ENCODE measurements around the gene SMS.
A peak's percentile ranks its signal among the peaks of the same experiment; 100 is the strongest.

The SMS gene

DNA sequence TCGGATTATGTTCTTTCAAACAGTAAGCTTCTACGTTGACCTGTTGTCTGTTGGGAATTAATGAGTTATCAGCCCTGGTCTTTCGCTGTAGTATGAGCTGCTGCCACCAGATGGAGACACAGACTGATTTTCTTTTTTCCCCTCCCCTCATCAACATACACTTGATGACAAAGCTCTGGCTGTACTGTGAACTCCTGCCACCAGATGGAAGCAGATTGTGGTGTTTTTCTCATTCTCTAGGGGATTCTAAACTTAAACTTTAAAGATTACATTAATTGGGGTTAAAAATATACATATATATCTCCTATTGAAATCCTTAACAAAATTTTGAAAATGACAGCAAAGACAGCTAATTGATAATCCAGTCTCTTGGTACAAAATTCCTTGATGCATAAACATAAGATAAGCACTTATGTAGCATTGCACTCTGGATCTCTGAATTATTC is 44.8 kb downstream of the SMS start:
- DNase-seq, result peak; percentile 16 to 81

- no peak for DNase-seq
These were observed 46.1 kb downstream of the SMS start for GRCh38 chrX:21986596-21986995.

- DNase-seq, result no peak
These were observed 48.9 kb downstream of the SMS start for GRCh38 chrX:21989384-21989783.

DNA sequence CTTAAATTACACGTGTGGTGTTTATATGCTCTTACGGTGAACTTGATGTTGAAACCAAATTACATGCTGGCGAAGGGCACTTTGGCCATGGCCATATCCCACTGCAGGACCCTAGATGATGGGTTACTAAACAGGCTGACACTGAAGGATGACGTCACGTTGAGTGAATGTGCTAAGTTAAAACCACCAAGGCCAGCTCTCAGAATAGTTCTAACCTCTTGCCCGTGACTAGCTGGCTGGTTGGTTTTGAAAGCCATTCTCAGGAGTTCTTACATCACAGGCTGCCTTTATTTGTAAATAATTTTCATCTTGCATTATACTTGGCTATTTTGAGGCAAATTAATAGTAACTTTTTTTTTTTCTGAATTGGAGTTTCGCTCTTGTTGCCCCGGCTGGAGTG is 50.3 kb downstream of the SMS start:
- DNase-seq, result no peak

DNA sequence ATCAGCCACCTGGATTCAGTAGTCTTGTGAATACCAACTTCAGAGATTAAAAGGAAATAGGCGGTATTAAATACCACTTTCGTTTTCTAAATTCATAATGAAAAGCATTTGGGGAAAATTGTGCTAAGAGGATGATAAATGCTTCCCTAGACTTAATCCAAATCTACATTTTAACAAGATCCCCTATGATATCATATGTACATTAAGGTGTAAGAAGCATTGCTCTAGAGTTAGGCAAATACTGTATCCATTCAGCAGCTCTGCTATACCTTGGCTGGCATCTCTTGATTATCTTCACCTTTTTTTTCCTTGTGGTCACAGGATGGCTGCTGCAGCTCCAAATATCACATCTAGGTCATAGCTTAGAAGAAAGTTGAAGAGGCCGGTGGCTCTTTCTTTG is 51.0 kb downstream of the SMS start:
- DNase-seq, result no peak

DNA sequence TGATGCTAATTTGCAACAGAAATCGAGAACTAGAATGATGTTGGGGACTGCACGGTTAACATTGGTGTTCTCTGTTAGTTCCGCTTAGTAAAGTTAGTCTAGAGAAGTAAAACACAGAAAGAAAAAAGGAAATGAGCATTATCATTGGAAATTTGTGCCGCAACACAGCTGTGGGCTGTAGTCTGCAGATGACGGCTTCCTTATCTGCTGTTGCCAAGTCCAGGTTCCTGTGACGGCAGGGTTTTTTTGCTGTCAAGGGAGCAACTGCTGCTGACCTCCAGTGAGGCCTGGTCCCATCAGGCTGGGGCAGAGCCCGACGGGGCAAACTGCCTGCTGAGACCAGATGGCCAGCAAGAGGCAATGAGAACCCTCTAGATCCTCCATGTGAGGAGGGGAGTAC is 52.8 kb downstream of the SMS start:
- DNase-seq, result peak in 1 of 2 experiments; percentile 6

DNA sequence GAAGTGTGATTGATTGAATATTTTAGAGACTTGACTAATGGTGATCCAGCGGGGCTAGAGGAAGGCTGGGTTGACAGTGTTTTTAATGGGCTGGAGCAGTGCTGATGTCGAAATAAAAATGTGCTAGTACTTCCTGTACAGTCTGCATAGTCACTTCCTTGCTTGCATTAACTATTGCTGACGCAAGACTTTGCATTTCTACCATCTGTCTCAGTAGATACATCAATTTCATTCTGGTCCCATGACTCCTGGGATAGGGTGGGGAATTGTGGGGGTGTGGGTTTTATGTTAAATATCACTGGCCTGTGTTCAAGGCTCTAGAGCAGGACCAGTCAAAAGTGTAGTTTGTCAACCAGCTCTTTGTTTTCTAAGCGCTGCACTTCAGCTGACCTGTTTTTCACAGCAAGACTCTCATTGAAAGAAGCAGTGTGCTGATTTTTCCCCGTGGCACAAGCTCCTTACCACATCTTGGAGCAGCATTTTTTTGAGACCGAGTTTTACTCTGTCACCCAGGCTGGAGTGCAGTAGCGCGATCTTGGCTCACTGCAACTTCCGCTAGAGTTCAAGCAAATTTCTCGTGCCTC is 56.5 kb downstream of the SMS start:
- DNase-seq, result no peak

- no peak for DNase-seq
These were observed 57.5 kb downstream of the SMS start for GRCh38 chrX:21998037-21998436.

DNA sequence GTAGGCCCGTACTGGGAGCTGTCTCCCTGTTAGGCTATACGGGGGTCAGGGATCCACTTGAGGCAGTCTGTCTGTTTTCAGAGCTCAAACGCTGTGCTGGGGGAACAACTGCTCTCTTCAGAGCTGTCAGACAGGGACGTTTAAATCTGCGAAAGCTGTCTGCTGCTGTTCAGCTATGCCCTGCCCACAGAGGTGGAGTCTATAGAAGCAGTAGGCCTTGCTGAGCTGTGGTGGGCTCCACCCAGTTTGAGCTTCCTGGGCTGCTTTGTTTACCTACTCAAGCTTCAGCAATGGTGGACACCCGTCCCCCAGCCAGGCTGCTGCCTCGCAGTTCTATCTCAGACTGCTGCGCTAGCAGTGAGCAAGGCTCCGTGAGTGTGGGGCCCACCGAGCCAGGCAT is 64.4 kb downstream of the SMS start:
- DNase-seq, result no peak

DNA sequence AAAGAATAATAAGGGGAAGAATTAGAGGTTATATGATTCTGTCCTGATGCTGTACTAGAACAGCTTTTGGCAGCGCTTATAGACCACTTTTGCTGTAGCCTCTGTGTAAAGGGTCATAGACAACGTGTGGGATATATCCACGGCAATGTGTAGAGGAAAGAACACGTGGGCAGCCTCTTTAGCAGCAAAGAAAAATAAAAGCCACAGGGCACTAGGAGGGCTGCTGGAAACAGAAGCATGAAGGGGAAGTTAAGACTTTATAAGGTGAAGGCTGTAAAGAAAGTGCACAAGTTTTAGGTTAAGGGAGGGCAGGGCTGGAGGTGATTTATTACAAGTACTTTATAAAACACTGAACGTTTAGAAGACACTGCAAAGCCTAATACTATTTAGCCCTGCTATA is 71.5 kb downstream of the SMS start:
- DNase-seq, result no peak

GRCh38 chrX:22012931-22013330 is 72.4 kb downstream of the SMS start:
- DNase-seq, result no peak

DNA sequence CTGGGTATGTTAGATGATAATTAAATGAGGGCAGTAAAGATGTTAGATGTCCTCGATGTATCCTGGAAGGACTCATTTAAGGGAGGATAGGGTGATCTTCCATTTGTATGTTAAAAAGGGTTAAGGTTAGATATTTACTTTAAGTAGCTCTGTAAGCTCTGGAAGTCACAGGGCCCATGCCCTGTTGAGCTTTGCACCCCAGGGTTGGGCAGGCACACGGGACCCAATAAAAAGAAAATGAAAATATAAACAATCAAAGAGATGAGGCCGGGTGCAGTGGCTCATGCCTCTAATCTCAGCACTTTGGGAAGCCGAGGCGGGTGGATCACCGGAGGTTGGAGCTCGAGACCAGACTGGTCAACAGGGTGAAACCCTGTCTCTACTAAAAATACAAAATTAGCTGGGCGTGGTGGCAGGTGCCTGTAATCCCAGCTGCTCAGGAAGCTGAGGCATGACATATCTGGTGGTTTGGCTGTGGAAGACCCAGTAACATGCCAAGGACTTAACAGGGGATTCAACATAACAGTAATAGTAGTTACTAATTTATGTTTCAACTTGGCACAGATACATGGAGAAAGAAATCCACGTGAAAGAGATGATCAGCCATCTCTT is 74.7 kb downstream of the SMS start:
- DNase-seq, result no peak

GRCh38 chrX:22021751-22022324 is 81.3 kb downstream of the SMS start:
- DNase-seq, result peak in 1 of 2 experiments; percentile 35

- DNase-seq, result no peak
These were observed 84.1 kb downstream of the SMS start for GRCh38 chrX:22024577-22024976.

- DNase-seq, result no peak
These were observed 85.2 kb downstream of the SMS start for GRCh38 chrX:22025751-22026150.

GRCh38 chrX:22026731-22027130 is 86.2 kb downstream of the SMS start:
- DNase-seq, result no peak

DNA sequence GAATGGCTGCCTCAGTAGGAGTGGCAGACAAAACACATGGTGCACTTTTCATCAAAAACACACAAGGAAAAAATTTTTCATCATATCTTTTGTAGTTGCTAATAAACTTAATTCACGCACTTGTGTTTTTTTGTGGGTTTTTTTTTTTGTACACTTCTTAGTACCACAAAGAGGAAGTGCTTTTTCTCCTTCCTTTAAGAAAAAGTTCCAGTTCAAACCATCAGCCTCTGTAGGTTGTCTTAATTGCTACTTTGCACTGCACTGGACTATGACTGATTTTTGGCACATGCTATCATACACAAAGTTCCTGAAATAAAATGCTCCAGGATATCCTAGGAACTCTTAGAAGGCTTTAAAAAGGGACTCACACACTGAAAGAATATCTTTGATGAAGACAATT is 91.6 kb downstream of the SMS start, which contains the start of gene PHEX:
Gene PHEX (plus strand): TSS at position 242 of the 400 bp plus-strand sequence. CDS start 681 bp downstream, outside the sequence.
- no peak for DNase-seq

- DNase-seq, result no peak
These were observed 92.0 kb downstream of the SMS start for GRCh38 chrX:22032506-22032905.

- no peak for DNase-seq
These were observed 93.3 kb downstream of the SMS start for GRCh38 chrX:22033818-22034217.

- DNase-seq, result no peak
These were observed 94.7 kb downstream of the SMS start for GRCh38 chrX:22035236-22035635.

GRCh38 chrX:22037225-22037624 is 96.7 kb downstream of the SMS start:
- no peak for DNase-seq

DNA sequence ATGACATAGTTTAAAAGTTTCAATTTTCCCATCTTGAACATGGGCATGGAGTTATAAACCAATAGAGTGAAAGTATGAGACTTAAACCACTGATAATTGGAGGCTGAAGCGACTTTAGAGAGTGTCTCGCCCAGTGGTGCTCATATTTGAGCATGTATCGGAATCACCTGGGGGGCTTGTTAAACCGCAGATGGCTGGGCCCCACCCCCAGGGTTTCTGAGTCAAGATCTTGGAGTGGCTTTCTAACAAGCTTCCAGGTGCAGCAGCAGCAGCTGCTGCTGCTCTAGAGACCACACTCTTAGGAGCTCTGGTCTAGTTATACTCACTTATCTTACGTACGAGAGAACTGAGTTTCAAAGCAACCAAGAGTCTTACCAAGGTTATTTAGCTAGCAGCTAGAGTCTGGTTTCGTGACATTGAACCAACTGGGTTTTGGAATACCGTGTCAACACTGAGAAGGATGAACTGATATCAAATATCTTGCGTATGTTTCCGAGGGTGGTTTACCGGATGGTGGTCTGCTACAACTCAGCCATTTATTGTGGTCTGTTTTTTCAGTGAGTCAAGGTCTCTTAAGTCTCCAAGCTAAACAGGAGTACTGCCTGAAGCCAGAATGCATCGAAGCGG is 97.5 kb downstream of the SMS start:
- peak; percentile 49 to 89 for DNase-seq

DNA sequence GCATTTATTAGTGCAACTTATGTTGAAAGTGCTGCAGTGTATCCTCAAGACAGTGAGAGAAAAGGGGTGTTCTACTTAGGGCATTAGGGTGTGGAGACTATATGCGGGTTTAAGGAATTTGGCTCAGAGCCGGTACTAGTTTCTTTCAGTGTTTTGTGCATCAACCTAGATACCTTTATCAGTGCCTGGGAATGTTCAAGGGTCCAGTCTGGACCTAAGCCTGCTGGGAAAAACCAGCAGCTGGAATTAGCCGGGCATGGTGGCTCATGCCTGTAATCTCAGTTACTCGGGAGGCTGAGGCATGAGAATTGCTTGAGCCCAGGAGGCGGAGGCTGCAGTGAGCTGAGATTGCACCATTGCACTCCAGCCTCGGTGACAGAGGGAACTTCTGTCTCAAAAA is 99.0 kb downstream of the SMS start:
- no peak for DNase-seq

GRCh38 chrX:22040184-22040583 is 99.7 kb downstream of the SMS start:
- DNase-seq, result no peak
